K562 (cell line): ENCODE measurements around the gene RBMS3. TPM values are rescaled to one million over a fixed set of nuclear protein-coding genes. Genes with fewer than 3 reads are reported as not detected.

ENCODE experiments used
- ATAC-seq: fragments of 200-7000 bp; cut with Tn5 transposase; 3 replicates; pipeline ENCODE4 v1.9.1; 2020; ENCODE audit warnings: moderate library complexity
- BruUV-seq: library from RNA; stranded (reverse); fragments of 400-500 nt; replicated peaks from 2 replicates; lab custom pipeline; 2021; lab: Mats Ljungman, UMichigan
- CTCF ChIA-PET: fragments of 300-600 bp; formaldehyde crosslinking; extraction: SDS; loops from one replicate; lab custom pipeline; 2021; ENCODE audit warnings: low intra/inter-chr PET ratio; lab: Yijun Ruan, JAX
- POLR2A ChIA-PET: fragments of 300-600, 350-650 bp; sonication (Branson Sonifier 250); formaldehyde crosslinking; extraction: SDS; loops from one replicate; lab custom pipeline; 2021; ENCODE audit warnings: antibody characterized with exemption, inconsistent platforms; lab: Yijun Ruan, JAX
- DNase-seq, 4 experiments: peaks; one replicate each; pipeline versions ENCODE4 v3.0.0 to v3.0.0-alpha.2; 2011 to 2018; ENCODE audit warnings: low spot score in 3 of 4, mixed read lengths in 3 of 4; ENCODE audit errors: extremely low read depth in 1 of 4
- FAIRE-seq: peaks from 2 replicates; lab custom pipeline; 2011; peaks lifted over from hg19 to GRCh38; lab: Jason Lieb, UNC
- H2AFZ ChIP-seq: 2 replicates; pipeline ENCODE4 v1.6.0; 2011; ENCODE audit warnings: low read depth, low read length, control low read depth, inconsistent platforms
- H3K27ac ChIP-seq: fragments of 200-600 bp; 3 replicates; pipeline ENCODE4 v1.8.0; 2011; ENCODE audit warnings: low read depth, mild to moderate bottlenecking, control low read depth, inconsistent platforms, low read length, moderate library complexity, mixed read lengths; ENCODE audit errors: extremely low read depth
- H3K27me3 ChIP-seq, 2 experiments: fragments of 300-600 bp in 1 of 2; 2 replicates in 1 of 2; 3 replicates in 1 of 2; pipeline versions ENCODE4 v1.6.0 to v1.8.0; 2011; ENCODE audit warnings: inconsistent platforms in 2 of 2, low read length in 2 of 2, mild to moderate bottlenecking in 1 of 2, mixed read lengths in 1 of 2, moderate library complexity in 1 of 2; ENCODE audit not compliant: control insufficient read depth in 2 of 2, insufficient read depth in 2 of 2
- H3K36me3 ChIP-seq: fragments of 300-600 bp; 3 replicates; pipeline ENCODE4 v1.8.0; 2011; ENCODE audit warnings: mild to moderate bottlenecking, low read length, inconsistent platforms; ENCODE audit not compliant: control insufficient read depth, insufficient read depth
- H3K4me1 ChIP-seq, 2 experiments: fragments of 200-600 bp in 1 of 2; replicated peaks in 1 of 2; 2 replicates in 1 of 2; 3 replicates in 1 of 2; pipeline versions ENCODE4 v1.5.1 to v1.8.0; 2011; ENCODE audit warnings: inconsistent platforms in 2 of 2, low read length in 2 of 2, mild to moderate bottlenecking in 1 of 2, mixed read lengths in 1 of 2, moderate library complexity in 1 of 2; ENCODE audit not compliant: control insufficient read depth in 2 of 2, insufficient read depth in 2 of 2
- H3K4me2 ChIP-seq: 2 replicates; pipeline ENCODE4 v1.6.1; 2011; ENCODE audit warnings: low read length, control low read depth, inconsistent platforms, mixed read lengths; ENCODE audit not compliant: insufficient read depth
- H3K4me3 ChIP-seq: fragments of 200-600 bp; sonication (generic), shearing (Covaris generic); 2 replicates; pipeline ENCODE4 v1.5.1; 2016; ENCODE audit warnings: control low read depth, inconsistent platforms
- H3K79me2 ChIP-seq: fragments of 200-600 bp; 3 replicates; pipeline ENCODE4 v1.8.0; 2011; ENCODE audit warnings: low read length, inconsistent platforms; ENCODE audit not compliant: control insufficient read depth, insufficient read depth
- H3K9ac ChIP-seq, 2 experiments: 2 replicates each; pipeline versions ENCODE4 v1.6.0 to v1.6.1; 2011; ENCODE audit warnings: low read depth in 2 of 2, low read length in 2 of 2, control low read depth in 1 of 2, inconsistent platforms in 1 of 2, mild to moderate bottlenecking in 1 of 2, mixed read lengths in 1 of 2; ENCODE audit not compliant: insufficient read depth in 1 of 2
- H3K9me1 ChIP-seq: one replicate; pipeline ENCODE4 v1.6.0; 2011; ENCODE audit warnings: inconsistent platforms, mild to moderate bottlenecking, low read length, moderate library complexity; ENCODE audit not compliant: control insufficient read depth, insufficient read depth
- H3K9me3 ChIP-seq: replicated peaks from 2 replicates; pipeline ENCODE4 v1.5.1; 2011; ENCODE audit warnings: low read depth, low read length, inconsistent platforms; ENCODE audit not compliant: control insufficient read depth, insufficient read depth
- H4K20me1 ChIP-seq: replicated peaks from 2 replicates; pipeline ENCODE4 v1.6.1; 2011; ENCODE audit warnings: low read length, inconsistent platforms, mixed read lengths; ENCODE audit not compliant: control insufficient read depth, insufficient read depth
- HDAC2 ChIP-seq: fragments of 450-650 bp; IDR thresholded peaks from 2 replicates; pipeline ENCODE4 v1.6.1; 2016; ENCODE audit warnings: mild to moderate bottlenecking
- MAZ ChIP-seq, 2 experiments: fragments of 450-650 bp in 1 of 2; sonication (generic) in 1 of 2; formaldehyde crosslinking; IDR thresholded peaks in 1 of 2; conservative IDR thresholded peaks in 1 of 2; 2 replicates each; pipeline versions ENCODE4 v1.4.0 to v1.5.0; 2020; ENCODE audit warnings: mild to moderate bottlenecking in 1 of 2, missing genetic modification reagents in 1 of 2
- ZNF274 ChIP-seq: IDR thresholded peaks from 2 replicates; pipeline ENCODE4 v1.6.1; 2011; ENCODE audit warnings: low read depth, mild to moderate bottlenecking, low read length, moderate library complexity, borderline replicate concordance
- WGBS: fragments of 100-300 bp; shearing (Covaris generic); methylation state at CpG from one replicate; pipeline ENCODE4 v1.1.6; 2016; ENCODE audit warnings: low coverage, mixed read lengths; ENCODE audit not compliant: insufficient coverage; ENCODE audit errors: missing lambda C conversion rate; 5-methylcytosine and 5-hydroxymethylcytosine counted together
- in situ Hi-C: fragments of 300-500 bp; cut with MboI; formaldehyde crosslinking; loops from 4 replicates; pipeline ENCODE4 v1.15.0; 2018; ENCODE audit warnings: inconsistent platforms, mixed read lengths
- intact Hi-C: fragments of 100-400 bp; cut with micrococcal nuclease; formaldehyde crosslinking; loops from 2 replicates; pipeline ENCODE4 v1.14.2; 2022
- polyA plus RNA-seq, 8 experiments: library from polyadenylated mRNA; depleted of rRNA in 4 of 8; stranded (reverse) in 5 of 8; unstranded in 3 of 8; fragments of >200 nt; fragmentation: Nextera tagmentation in 2 of 8; fragmentation: Illumina TruSeq in 1 of 8; extraction: Ambion mirVana in 2 of 8; extraction: Trizol in 1 of 8; gene quantifications; 2 replicates each; pipeline versions ENCODE4 v1.2.1 to v1.2.3, GENCODE V29; 2011 to 2014; ENCODE audit warnings: inconsistent platforms in 1 of 8, missing spikeins in 1 of 8
- total RNA-seq, 7 experiments: library from RNA; depleted of rRNA in 6 of 7; stranded (reverse); fragments of >200 nt in 6 of 7; fragmentation: Illumina TruSeq in 2 of 7; extraction: Trizol in 2 of 7; gene quantifications; 2 replicates each; pipeline versions ENCODE4 v1.2.1 to v1.2.3, GENCODE V29; 2011 to 2021; ENCODE audit warnings: low replicate concordance in 1 of 7

RBMS3 gene
- total and polyA plus RNA-seq, 9 of the 15 experiments (the other 6 are each of a cell fraction or from before 2014, with no cell fraction given), result 0.20 TPM; not detected in 8

- no peaks in the 10 kb centered on the region for H3K27me3 ChIP-seq
- POLR2A ChIA-PET, result no interaction called here
- DNase-seq (no peak), FAIRE-seq (no peak)
- H3K9me3 ChIP-seq, result no peaks in the 10 kb centered on the region; the same call in 1 of the 2 replicates
- under 1% methylated on average over 7 of the region's 7 CpGs for WGBS
- intact Hi-C loops, result no loop called here
- TF ChIP-seq HDAC2, result no peak
- no peak for TF ChIP-seq MAZ (CRISPR knock-in tag; conservative IDR thresholded peaks at IDR 0.05 in 1 of 2, IDR thresholded peaks at IDR 0.05 in 1 of 2)
- no peak for TF ChIP-seq ZNF274
- TF ChIP-seq, all 486 proteins: peak for 0
- Histone ChIP-seq H2AFZ (no peak overlapping the region), H3K27ac (no peak overlapping the region), H3K9me1 (no peaks in the 10 kb centered on the region), H3K36me3 (no peaks in the 10 kb centered on the region), H3K4me2 (no peak overlapping the region), H4K20me1 (no peaks in the 10 kb centered on the region), H3K79me2 (no peaks in the 10 kb centered on the region), H3K4me1 (no peaks in the 10 kb centered on the region), H3K9ac (no peak overlapping the region), H3K4me3 (no peak overlapping the region)
- no peak for ATAC-seq
- in situ Hi-C loops, result no loop called here
- no TSS peak for BruUV-seq
- CTCF ChIA-PET, result no interaction called here
Measured at GRCh38 chr3:29758434-29759322, 477.8 kb downstream of the RBMS3 start.
